NK-92 treated with Interleukin-12 subunit alpha and Interleukin-12 subunit beta, amount 100 ng/mL, for 24 hours (cell line): ENCODE measurements around the gene PLEKHO2.

Source experiments
- DNase-seq: peaks from one replicate; lab custom pipeline; 2025; lab: John Stamatoyannopoulos, UW

Gene PLEKHO2

GRCh38 chr15:64828985-64829384, 12.7 kb upstream of the PLEKHO2 start:
- DNase-seq: no peak

- DNase-seq: no peak
These were observed 8.0 kb upstream of the PLEKHO2 start for GRCh38 chr15:64833690-64834089.

- no peak for DNase-seq
These were observed 5.6 kb upstream of the PLEKHO2 start for GRCh38 chr15:64836023-64836536.

GRCh38 chr15:64837502-64837901, 4.2 kb upstream of the PLEKHO2 start:
- DNase-seq: peak; percentile 62

GRCh38 chr15:64841060-64841343, 713 bp upstream of the PLEKHO2 start:
- DNase-seq: no peak

- no peak for DNase-seq
These were observed 603 bp downstream of the PLEKHO2 start for GRCh38 chr15:64842096-64842939.

- DNase-seq: peak; percentile 32
These were observed 1.4 kb downstream of the PLEKHO2 start for GRCh38 chr15:64842986-64843561.

GRCh38 chr15:64843991-64844390, 2.3 kb downstream of the PLEKHO2 start:
- no peak for DNase-seq

GRCh38 chr15:64844576-64845145, 2.9 kb downstream of the PLEKHO2 start:
- no peak for DNase-seq

- no peak for DNase-seq
These were observed 3.5 kb downstream of the PLEKHO2 start for GRCh38 chr15:64845183-64845611.

GRCh38 chr15:64845831-64846595, 4.3 kb downstream of the PLEKHO2 start:
- DNase-seq: no peak

GRCh38 chr15:64847016-64847415, 5.3 kb downstream of the PLEKHO2 start:
- DNase-seq: no peak

GRCh38 chr15:64847448-64847847, 5.7 kb downstream of the PLEKHO2 start:
- no peak for DNase-seq

- DNase-seq: no peak
These were observed 6.4 kb downstream of the PLEKHO2 start for GRCh38 chr15:64847876-64848716.

GRCh38 chr15:64850778-64851502, 9.2 kb downstream of the PLEKHO2 start:
- DNase-seq: no peak

GRCh38 chr15:64851503-64851840, 9.8 kb downstream of the PLEKHO2 start:
- no peak for DNase-seq

GRCh38 chr15:64854041-64854440, 12.3 kb downstream of the PLEKHO2 start:
- DNase-seq: no peak

- DNase-seq: no peak
These were observed 12.8 kb downstream of the PLEKHO2 start for GRCh38 chr15:64854526-64854925.

- no peak for DNase-seq
These were observed 13.7 kb downstream of the PLEKHO2 start for GRCh38 chr15:64855205-64855975.
